Stimulated activated CD8-positive, alpha-beta memory T cell treated with anti-CD3 and anti-CD28 coated beads, Interleukin-7, amount 100 ng/mL, for 4 hours (primary cell): ENCODE measurements around the gene RARRES2.

Source experiments
- DNase-seq, 2 donors: peaks; one replicate each; pipeline ENCODE4 v3.0.0-alpha.2; 2020; ENCODE audit warnings: low read depth in 2 of 2

RARRES2 gene

GRCh38 chr7:150377196-150377595 is 35.8 kb upstream of the RARRES2 start:
- no peak for DNase-seq

- DNase-seq: no peak
Measured at GRCh38 chr7:150376560-150376959, 35.1 kb upstream of the RARRES2 start.

- peak in 1 of 2 donors; percentile 27 for DNase-seq
Measured at GRCh38 chr7:150375662-150376521, 34.5 kb upstream of the RARRES2 start.

- no peak for DNase-seq
Measured at GRCh38 chr7:150374472-150374871, 33.0 kb upstream of the RARRES2 start.

- DNase-seq: no peak
Measured at GRCh38 chr7:150374026-150374425, 32.6 kb upstream of the RARRES2 start.

GRCh38 chr7:150373049-150373801 is 31.8 kb upstream of the RARRES2 start:
- no peak for DNase-seq

GRCh38 chr7:150372271-150373048 is 31.0 kb upstream of the RARRES2 start:
- DNase-seq: no peak

- no peak for DNase-seq
Measured at GRCh38 chr7:150371996-150372270, 30.5 kb upstream of the RARRES2 start.

- no peak for DNase-seq
Measured at GRCh38 chr7:150371131-150371995, 29.9 kb upstream of the RARRES2 start.

- no peak for DNase-seq
Measured at GRCh38 chr7:150370612-150371071, 29.2 kb upstream of the RARRES2 start.

GRCh38 chr7:150369748-150370501 is 28.5 kb upstream of the RARRES2 start:
- no peak for DNase-seq

- peak; percentile 55 to 76 for DNase-seq
Measured at GRCh38 chr7:150368884-150369747, 27.7 kb upstream of the RARRES2 start.

- peak; percentile 68 to 81 for DNase-seq
Measured at GRCh38 chr7:150368096-150368883, 26.9 kb upstream of the RARRES2 start, which contains the start of gene REPIN1. Gene REPIN1, plus strand, starts transcription at chr7:150368822. Its CDS starts 890 bp downstream, at chr7:150369712.

- no peak for DNase-seq
Measured at GRCh38 chr7:150367677-150368095, 26.3 kb upstream of the RARRES2 start.

- no peak for DNase-seq
Measured at GRCh38 chr7:150365673-150366398, 24.4 kb upstream of the RARRES2 start.

GRCh38 chr7:150365194-150365593 is 23.8 kb upstream of the RARRES2 start:
- no peak for DNase-seq

GRCh38 chr7:150363872-150364271 is 22.4 kb upstream of the RARRES2 start:
- no peak for DNase-seq

- no peak for DNase-seq
Measured at GRCh38 chr7:150363370-150363769, 21.9 kb upstream of the RARRES2 start.
